Measurements from ENCODE around the gene CCDC152. TPM values are rescaled to one million over a fixed set of nuclear protein-coding genes. Genes with fewer than 3 reads are reported as not detected.

Gene CCDC152
- total RNA-seq, 1 donor from 2014 or later = 1.6 TPM

DNA sequence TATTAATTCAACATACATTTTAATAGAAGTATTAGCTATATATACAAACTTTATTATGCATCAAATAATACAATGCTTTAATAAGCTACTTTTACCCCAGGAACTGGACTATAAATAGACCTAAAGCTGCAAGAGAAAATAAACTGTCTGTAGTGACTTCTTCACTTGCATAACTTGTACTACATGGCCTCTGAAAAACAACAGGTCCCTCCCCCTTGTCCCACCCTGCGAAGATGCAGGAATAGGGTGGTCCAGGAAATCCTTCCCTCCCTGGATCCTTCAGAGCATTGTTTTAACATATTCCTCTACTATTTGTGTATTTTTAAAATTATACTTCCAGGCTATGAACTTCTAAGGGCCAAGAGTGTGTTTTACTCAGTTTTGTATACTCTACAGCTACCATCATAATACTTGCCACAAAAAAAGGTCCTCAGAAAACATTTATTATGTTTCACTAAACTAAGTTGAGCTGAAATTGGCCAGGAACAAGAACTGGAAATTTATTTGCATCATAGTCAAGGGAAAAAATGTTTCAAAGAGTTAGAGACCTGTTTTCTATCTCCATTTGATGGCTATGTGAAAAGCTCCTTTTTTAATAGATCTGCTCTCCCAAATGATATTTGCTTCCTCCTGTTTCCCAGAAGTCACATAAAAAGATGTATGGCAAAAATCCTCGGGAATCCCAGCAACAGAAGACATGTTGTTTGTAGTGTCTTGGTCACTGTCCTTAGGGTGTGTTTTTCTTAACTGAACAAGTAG lies 70.3 kb downstream of the CCDC152 start:
- H3K36me3 ChIP-seq (ENCODE audit: control insufficient read depth in 3 of 3, insufficient read depth in 3 of 3, low read length in 3 of 3) = no peaks in the 10 kb centered on the region
- H3K9me3 ChIP-seq (ENCODE audit: control insufficient read depth in 3 of 3, low read length in 3 of 3) = no peaks in the 10 kb centered on the region
- H3K27me3 ChIP-seq (ENCODE audit: control insufficient read depth in 3 of 3, insufficient read depth in 3 of 3, low read length in 3 of 3) = no peaks in the 10 kb centered on the region
- no peak overlapping the region for H3K4me3 ChIP-seq (ENCODE audit: low read length in 3 of 3)
- H3K4me1 ChIP-seq (ENCODE audit: control insufficient read depth in 3 of 3, insufficient read depth in 3 of 3, low read length in 3 of 3) = no peaks in the 10 kb centered on the region
- no peak overlapping the region for H3K9ac ChIP-seq (ENCODE audit: low read depth in 1 of 3, low read length in 3 of 3)
- H3K27ac ChIP-seq (ENCODE audit: low read depth, low read length) = no peak overlapping the region

DNA sequence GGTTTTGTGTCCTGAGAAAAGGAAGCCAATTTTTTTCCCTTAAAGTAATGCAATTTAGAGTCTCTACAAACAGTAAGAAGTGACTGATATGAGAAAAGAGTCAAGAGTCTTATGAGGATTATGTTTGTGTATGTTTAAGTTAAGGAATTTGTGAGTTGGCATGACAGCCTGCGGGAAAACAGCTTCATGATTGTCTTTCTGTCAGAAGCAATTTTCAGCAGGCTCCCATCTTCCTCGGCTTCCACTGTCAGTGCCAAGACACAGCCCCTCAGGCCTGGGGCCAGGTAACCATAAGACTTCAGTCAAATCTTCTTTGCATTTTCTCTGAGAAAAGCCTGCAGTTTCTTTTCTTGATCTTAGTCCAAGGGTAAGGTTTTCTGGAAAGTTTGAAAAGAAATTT lies 72.1 kb downstream of the CCDC152 start:
- no peak overlapping the region for H3K27ac ChIP-seq (ENCODE audit: low read depth, low read length)
- no peak overlapping the region for H3K9ac ChIP-seq (ENCODE audit: low read depth in 1 of 3, low read length in 3 of 3)
- no peak overlapping the region for H3K4me3 ChIP-seq (ENCODE audit: low read length in 3 of 3)
- no peaks in the 10 kb centered on the region for H3K36me3 ChIP-seq (ENCODE audit: control insufficient read depth in 3 of 3, insufficient read depth in 3 of 3, low read length in 3 of 3)
- no peaks in the 10 kb centered on the region for H3K27me3 ChIP-seq (ENCODE audit: control insufficient read depth in 3 of 3, insufficient read depth in 3 of 3, low read length in 3 of 3)
- no peaks in the 10 kb centered on the region for H3K9me3 ChIP-seq (ENCODE audit: control insufficient read depth in 3 of 3, low read length in 3 of 3)
- H3K4me1 ChIP-seq (ENCODE audit: control insufficient read depth in 3 of 3, insufficient read depth in 3 of 3, low read length in 3 of 3) = no peaks in the 10 kb centered on the region

DNA sequence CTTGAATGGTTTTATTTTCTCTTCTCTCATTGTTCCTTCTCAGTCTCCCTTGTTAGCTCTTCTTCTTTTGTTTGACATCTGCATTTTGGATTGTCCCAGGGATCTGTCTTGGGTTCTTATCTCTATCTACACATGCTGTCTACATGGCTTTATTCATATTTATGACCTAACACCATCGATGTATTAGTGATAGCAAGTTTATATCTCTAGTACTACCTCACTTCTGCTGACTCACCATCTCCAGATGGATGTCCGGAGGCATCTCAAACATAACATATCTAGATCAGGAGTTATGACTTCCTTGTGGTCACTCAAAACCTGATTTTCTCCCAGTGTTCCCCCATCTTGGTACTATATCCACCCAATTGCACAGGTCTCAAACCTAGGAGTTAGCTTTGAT lies 74.3 kb downstream of the CCDC152 start:
- no peaks in the 10 kb centered on the region for H3K9me3 ChIP-seq (ENCODE audit: control insufficient read depth in 3 of 3, low read length in 3 of 3)
- H3K27me3 ChIP-seq (ENCODE audit: control insufficient read depth in 3 of 3, insufficient read depth in 3 of 3, low read length in 3 of 3) = no peaks in the 10 kb centered on the region
- H3K9ac ChIP-seq (ENCODE audit: low read depth in 1 of 3, low read length in 3 of 3) = no peak overlapping the region
- no peaks in the 10 kb centered on the region for H3K4me1 ChIP-seq (ENCODE audit: control insufficient read depth in 3 of 3, insufficient read depth in 3 of 3, low read length in 3 of 3)
- H3K36me3 ChIP-seq (ENCODE audit: control insufficient read depth in 3 of 3, insufficient read depth in 3 of 3, low read length in 3 of 3) = no peaks in the 10 kb centered on the region
- H3K4me3 ChIP-seq (ENCODE audit: low read length in 3 of 3) = no peak overlapping the region
- no peak overlapping the region for H3K27ac ChIP-seq (ENCODE audit: low read depth, low read length)

DNA sequence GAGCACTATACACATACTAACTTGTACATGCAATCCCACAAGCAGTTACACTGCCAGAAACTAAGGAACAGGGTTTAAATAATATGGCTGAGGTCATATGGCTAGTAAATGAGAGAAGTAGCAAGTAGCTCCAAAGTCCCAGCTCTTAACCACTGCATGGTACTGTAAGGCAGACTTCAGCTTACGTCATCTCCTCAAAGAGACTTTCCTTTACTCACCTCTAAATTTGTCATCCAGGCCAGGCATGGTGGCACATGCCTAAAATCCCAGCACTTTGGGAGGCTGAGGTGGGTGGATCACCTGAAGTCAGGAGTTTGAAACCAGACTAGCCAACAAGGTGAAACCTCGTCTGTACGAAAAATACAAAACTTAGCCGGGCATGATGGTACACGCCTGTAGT lies 75.4 kb downstream of the CCDC152 start:
- Histone ChIP-seq H3K9me3 (ENCODE audit: control insufficient read depth in 3 of 3, low read length in 3 of 3) (no peaks in the 10 kb centered on the region), H3K9ac (ENCODE audit: low read depth in 1 of 3, low read length in 3 of 3) (no peak overlapping the region), H3K27ac (ENCODE audit: low read depth, low read length) (no peak overlapping the region), H3K36me3 (ENCODE audit: control insufficient read depth in 3 of 3, insufficient read depth in 3 of 3, low read length in 3 of 3) (no peaks in the 10 kb centered on the region), H3K27me3 (ENCODE audit: control insufficient read depth in 3 of 3, insufficient read depth in 3 of 3, low read length in 3 of 3) (no peaks in the 10 kb centered on the region), H3K4me1 (ENCODE audit: control insufficient read depth in 3 of 3, insufficient read depth in 3 of 3, low read length in 3 of 3) (no peaks in the 10 kb centered on the region), H3K4me3 (ENCODE audit: low read length in 3 of 3) (no peak overlapping the region)

DNA sequence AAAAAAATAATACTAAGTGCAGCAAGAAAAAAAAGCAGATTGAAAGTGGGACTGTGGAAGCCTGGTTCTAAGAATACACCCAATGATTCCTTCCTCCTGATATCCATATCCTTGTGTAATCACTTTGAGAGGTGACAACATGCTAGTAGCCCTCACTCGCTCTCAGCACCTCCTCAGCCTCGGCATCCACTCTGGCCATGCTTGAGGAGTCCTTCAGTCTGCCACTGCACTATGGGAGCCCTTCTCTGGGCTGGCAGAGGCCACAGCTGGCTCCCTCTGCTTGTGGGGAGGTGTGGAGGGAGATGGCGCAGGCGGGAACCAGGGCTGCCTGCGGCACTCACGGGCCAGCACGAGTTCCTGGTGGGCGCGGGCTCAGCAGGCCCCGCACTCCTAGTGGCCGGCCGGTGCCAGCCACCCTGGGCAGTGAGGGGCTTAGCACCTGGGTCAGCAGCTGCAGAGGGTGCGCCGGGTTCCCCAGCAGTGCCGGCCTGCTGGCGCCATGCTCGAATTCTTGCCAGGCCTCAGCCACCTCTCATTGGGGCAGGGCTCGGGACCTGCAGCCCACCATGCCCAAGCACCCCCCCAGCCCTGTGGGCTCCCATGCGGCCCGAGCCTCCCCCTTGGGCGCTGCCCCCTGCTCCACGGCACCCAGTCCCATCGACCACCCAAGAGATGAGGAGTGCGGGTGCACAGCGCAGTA lies 79.6 kb downstream of the CCDC152 start:
- Histone ChIP-seq H3K4me3 (ENCODE audit: low read length in 3 of 3) (no peak overlapping the region), H3K9ac (ENCODE audit: low read depth in 1 of 3, low read length in 3 of 3) (no peak overlapping the region), H3K27me3 (ENCODE audit: control insufficient read depth in 3 of 3, insufficient read depth in 3 of 3, low read length in 3 of 3) (no peaks in the 10 kb centered on the region), H3K36me3 (ENCODE audit: control insufficient read depth in 3 of 3, insufficient read depth in 3 of 3, low read length in 3 of 3) (no peaks in the 10 kb centered on the region), H3K9me3 (ENCODE audit: control insufficient read depth in 3 of 3, low read length in 3 of 3) (no peaks in the 10 kb centered on the region), H3K4me1 (ENCODE audit: control insufficient read depth in 3 of 3, insufficient read depth in 3 of 3, low read length in 3 of 3) (peaks cover 3 to 8% (median 6%) of the 10 kb centered on the region in 3 donors), H3K27ac (ENCODE audit: low read depth, low read length) (no peak overlapping the region)

DNA sequence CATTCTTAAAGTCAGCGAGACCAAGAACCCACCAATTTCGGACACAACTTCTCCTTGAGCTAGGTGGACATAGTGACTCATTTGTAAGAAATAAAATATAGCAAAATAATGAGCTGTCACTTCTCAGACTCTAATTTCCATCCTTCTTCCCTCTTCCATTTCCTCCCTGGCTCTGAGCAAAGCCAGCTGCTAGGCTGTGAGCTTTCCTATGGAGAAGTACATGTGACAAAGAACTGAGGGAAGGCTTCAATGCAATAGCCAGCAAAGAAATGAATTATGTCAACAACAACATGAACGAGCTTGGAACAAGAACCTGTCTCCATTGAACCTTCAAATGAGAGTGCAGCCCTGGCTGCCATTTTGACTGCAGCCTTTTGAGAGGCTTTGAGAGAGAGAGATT lies 81.0 kb downstream of the CCDC152 start:
- peaks cover 3 to 8% (median 6%) of the 10 kb centered on the region in 3 donors for H3K4me1 ChIP-seq (ENCODE audit: control insufficient read depth in 3 of 3, insufficient read depth in 3 of 3, low read length in 3 of 3)
- no peaks in the 10 kb centered on the region for H3K27me3 ChIP-seq (ENCODE audit: control insufficient read depth in 3 of 3, insufficient read depth in 3 of 3, low read length in 3 of 3)
- no peaks in the 10 kb centered on the region for H3K9me3 ChIP-seq (ENCODE audit: control insufficient read depth in 3 of 3, low read length in 3 of 3)
- H3K27ac ChIP-seq (ENCODE audit: low read depth, low read length) = no peak overlapping the region
- no peak overlapping the region for H3K4me3 ChIP-seq (ENCODE audit: low read length in 3 of 3)
- H3K9ac ChIP-seq (ENCODE audit: low read depth in 1 of 3, low read length in 3 of 3) = no peak overlapping the region
- no peaks in the 10 kb centered on the region for H3K36me3 ChIP-seq (ENCODE audit: control insufficient read depth in 3 of 3, insufficient read depth in 3 of 3, low read length in 3 of 3)

DNA sequence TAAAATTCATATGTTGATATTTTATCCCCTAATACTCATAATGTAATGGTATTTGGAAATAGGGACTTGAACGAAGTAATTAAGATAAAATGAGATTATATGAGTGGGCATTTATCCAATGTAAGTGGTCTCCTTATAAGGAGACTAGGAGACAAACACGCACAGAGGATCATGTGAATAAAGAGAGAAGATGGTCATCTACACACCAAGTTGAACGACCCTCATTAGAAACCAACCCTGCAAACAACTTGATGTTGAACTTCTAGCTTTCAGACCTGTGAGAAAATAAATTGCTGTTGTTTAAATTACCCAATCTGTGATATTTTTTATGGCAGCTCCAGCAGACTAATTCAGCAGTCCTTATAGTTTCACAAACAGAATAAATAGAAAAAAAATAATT lies 82.6 kb downstream of the CCDC152 start:
- no peaks in the 10 kb centered on the region for H3K27me3 ChIP-seq (ENCODE audit: control insufficient read depth in 3 of 3, insufficient read depth in 3 of 3, low read length in 3 of 3)
- no peak overlapping the region for H3K4me3 ChIP-seq (ENCODE audit: low read length in 3 of 3)
- H3K4me1 ChIP-seq (ENCODE audit: control insufficient read depth in 3 of 3, insufficient read depth in 3 of 3, low read length in 3 of 3) = peaks cover 3 to 17% (median 8%) of the 10 kb centered on the region in 3 donors
- H3K9ac ChIP-seq (ENCODE audit: low read depth in 1 of 3, low read length in 3 of 3) = no peak overlapping the region
- H3K27ac ChIP-seq (ENCODE audit: low read depth, low read length) = no peak overlapping the region
- H3K36me3 ChIP-seq (ENCODE audit: control insufficient read depth in 3 of 3, insufficient read depth in 3 of 3, low read length in 3 of 3) = no peaks in the 10 kb centered on the region
- H3K9me3 ChIP-seq (ENCODE audit: control insufficient read depth in 3 of 3, low read length in 3 of 3) = no peaks in the 10 kb centered on the region

DNA sequence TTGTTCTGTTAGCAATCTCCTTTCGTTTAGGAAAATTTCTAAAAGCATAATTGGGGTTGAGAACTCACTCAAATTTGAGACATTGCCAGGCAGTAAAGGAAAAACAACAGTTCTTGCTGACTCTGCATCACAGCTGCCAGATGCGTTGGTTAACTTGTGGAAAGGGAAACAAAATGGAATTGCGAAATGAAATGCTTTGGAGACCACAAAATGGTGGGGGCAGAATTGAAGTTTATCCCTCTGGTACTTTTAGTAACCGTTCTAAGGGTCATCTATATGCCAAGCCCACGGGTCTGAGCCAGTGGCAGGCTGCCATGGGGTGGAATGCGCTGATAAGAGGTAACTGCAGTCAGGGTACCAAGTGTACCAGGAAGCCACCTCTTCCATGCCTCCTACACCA lies 83.7 kb downstream of the CCDC152 start:
- no peak overlapping the region for H3K9ac ChIP-seq (ENCODE audit: low read depth in 1 of 3, low read length in 3 of 3)
- H3K27me3 ChIP-seq (ENCODE audit: control insufficient read depth in 3 of 3, insufficient read depth in 3 of 3, low read length in 3 of 3) = no peaks in the 10 kb centered on the region
- no peaks in the 10 kb centered on the region for H3K36me3 ChIP-seq (ENCODE audit: control insufficient read depth in 3 of 3, insufficient read depth in 3 of 3, low read length in 3 of 3)
- peaks cover 3 to 17% (median 8%) of the 10 kb centered on the region in 3 donors for H3K4me1 ChIP-seq (ENCODE audit: control insufficient read depth in 3 of 3, insufficient read depth in 3 of 3, low read length in 3 of 3)
- peak overlapping the region in 1 of 3 donors; percentile 25 for H3K4me3 ChIP-seq (ENCODE audit: low read length in 3 of 3)
- no peaks in the 10 kb centered on the region for H3K9me3 ChIP-seq (ENCODE audit: control insufficient read depth in 3 of 3, low read length in 3 of 3)
- H3K27ac ChIP-seq (ENCODE audit: low read depth, low read length) = peak overlapping the region; percentile 72

DNA sequence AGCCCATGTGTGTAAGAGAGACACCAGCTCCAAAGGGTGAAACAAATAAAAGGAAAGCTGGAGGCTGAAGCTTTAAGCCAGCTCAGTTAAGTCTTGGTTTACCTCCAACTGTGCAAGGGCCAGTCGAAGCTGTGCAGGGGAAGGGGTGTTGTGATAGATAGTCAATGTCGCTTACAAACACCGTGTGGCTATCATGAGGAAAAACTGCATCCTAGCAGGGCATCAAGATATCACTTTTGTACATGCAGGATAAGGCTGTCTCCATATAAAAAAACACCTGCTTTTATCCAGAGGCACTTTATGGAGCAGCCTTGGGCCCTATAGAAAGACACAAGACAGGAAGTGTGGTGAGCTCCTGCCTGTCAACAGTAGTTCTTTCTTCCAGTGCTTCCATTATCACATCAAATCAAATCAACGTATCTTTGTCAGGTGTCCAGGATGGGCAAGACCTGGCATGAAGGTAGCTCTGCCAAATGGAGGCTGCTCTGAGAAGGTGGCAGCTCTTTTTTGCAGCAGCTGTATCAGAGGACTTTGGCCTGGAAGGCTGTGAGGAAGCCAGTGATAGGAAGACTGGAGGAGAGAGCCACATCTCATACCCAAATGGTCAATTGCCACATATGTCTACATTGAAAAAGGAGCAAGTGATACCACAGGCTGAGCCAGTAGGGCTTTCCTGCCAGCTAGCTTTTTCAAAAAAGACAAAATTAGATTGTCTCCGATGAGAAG lies 84.4 kb downstream of the CCDC152 start:
- peak overlapping the region; percentile 72 for H3K27ac ChIP-seq (ENCODE audit: low read depth, low read length)
- H3K9me3 ChIP-seq (ENCODE audit: control insufficient read depth in 3 of 3, low read length in 3 of 3) = no peaks in the 10 kb centered on the region
- H3K36me3 ChIP-seq (ENCODE audit: control insufficient read depth in 3 of 3, insufficient read depth in 3 of 3, low read length in 3 of 3) = no peaks in the 10 kb centered on the region
- peaks cover 3 to 17% (median 8%) of the 10 kb centered on the region in 3 donors for H3K4me1 ChIP-seq (ENCODE audit: control insufficient read depth in 3 of 3, insufficient read depth in 3 of 3, low read length in 3 of 3)
- no peaks in the 10 kb centered on the region for H3K27me3 ChIP-seq (ENCODE audit: control insufficient read depth in 3 of 3, insufficient read depth in 3 of 3, low read length in 3 of 3)
- no peak overlapping the region for H3K9ac ChIP-seq (ENCODE audit: low read depth in 1 of 3, low read length in 3 of 3)
- no peak overlapping the region for H3K4me3 ChIP-seq (ENCODE audit: low read length in 3 of 3)
